ENCODE measurements around the gene ACO2. TPM values are rescaled to one million over a fixed set of nuclear protein-coding genes. Genes with fewer than 3 reads are reported as not detected.

Gene ACO2
- total RNA-seq (2021) (125 and 127 TPM in 2 replicates), Bru-seq, nascent RNA (percentile 79 among the genes with signal in this experiment), BruChase-seq, experiment 1, labeled RNA remaining after a 2-hour chase (percentile 78 among the genes with signal in this experiment), BruChase-seq, experiment 2, labeled RNA remaining after a 6-hour chase (percentile 87 among the genes with signal in this experiment)
- long read RNA-seq, transcript ACO2-201 (18 exons, 2,741 nt), result major isoform, 275 of 349 reads
- long read RNA-seq, partial matches to known transcripts, result 43 of 349 reads
- long read RNA-seq, other reads (novel, unspliced or antisense), result 30 of 349 reads

GRCh38 chr22:41468381-41469217 lies at the start of gene ACO2, which contains the start of gene PHF5A:
Gene ACO2 (plus strand): TSS chr22:41469117. CDS start chr22:41469147, 30 bp downstream.
Gene PHF5A (minus strand): TSS chr22:41468692. CDS start chr22:41468653, 39 bp downstream.
- peaks cover 22% of the 10 kb centered on the region for H3K4me1 ChIP-seq (ENCODE audit: insufficient read depth, low read length, poor library complexity, severe bottlenecking)
- CTCF ChIA-PET, result interaction anchor here (1.0 to 1.1 kb wide), 2 partner anchors 65 to 546 kb away, joined by 3 to 6 read pairs; no protein-coding TSS in a partner anchor
- peak; percentile 98 for DNase-seq (ENCODE audit: low spot score)
- POLR2A ChIA-PET (ENCODE audit: low non-redundant PET), result interaction anchor here (0.6 to 1.4 kb wide), 4 partner anchors 12 to 66 kb away, joined by 3 to 10 read pairs (median 4); no protein-coding TSS in a partner anchor
- TF ChIP-seq EZH2 (IDR thresholded peaks at IDR 0.05; ENCODE audit: borderline replicate concordance, low read depth, low read length, poor library complexity, severe bottlenecking) (no peak), CTCF (conservative IDR thresholded peaks at IDR 0.05; ENCODE audit: low read depth, low read length) (no peak)
- no peaks in the 10 kb centered on the region for H3K9me3 ChIP-seq (ENCODE audit: low read depth, low read length, poor library complexity, severe bottlenecking)
- no TSS peak for BruUV-seq (replicated peaks)
- H3K36me3 ChIP-seq (ENCODE audit: insufficient read depth, low read length, poor library complexity, severe bottlenecking), result peaks cover 42% of the 10 kb centered on the region
- H3K4me3 ChIP-seq (ENCODE audit: low read depth, low read length, poor library complexity, severe bottlenecking), result peak within 1 kb of the TSS; percentile 92
- H3K27me3 ChIP-seq (replicated peaks; ENCODE audit: insufficient read depth, low read depth, low read length, poor library complexity), result no peaks in the 10 kb centered on the region
- H3K27ac ChIP-seq (ENCODE audit: low read depth, low read length, poor library complexity, severe bottlenecking), result peak within 1 kb of the TSS; percentile 98
- intact Hi-C loops (cut with micrococcal nuclease; ENCODE audit: unreplicated experiment), result no loop called here

GRCh38 chr22:41425660-41426365 lies 43.1 kb upstream of the ACO2 start:
- BruUV-seq (replicated peaks), result no TSS peak
- CTCF ChIA-PET, result no interaction called here
- no peaks in the 10 kb centered on the region for H3K27me3 ChIP-seq (replicated peaks; ENCODE audit: insufficient read depth, low read depth, low read length, poor library complexity)
- intact Hi-C loops (cut with micrococcal nuclease; ENCODE audit: unreplicated experiment), result no loop called here
- POLR2A ChIA-PET (ENCODE audit: low non-redundant PET), result no interaction called here
- no peak for DNase-seq (ENCODE audit: low spot score)
- H3K4me1 ChIP-seq (ENCODE audit: insufficient read depth, low read length, poor library complexity, severe bottlenecking), result no peaks in the 10 kb centered on the region
- no peaks in the 10 kb centered on the region for H3K36me3 ChIP-seq (ENCODE audit: insufficient read depth, low read length, poor library complexity, severe bottlenecking)
- no peaks in the 10 kb centered on the region for H3K9me3 ChIP-seq (ENCODE audit: low read depth, low read length, poor library complexity, severe bottlenecking)
- H3K4me3 ChIP-seq (ENCODE audit: low read depth, low read length, poor library complexity, severe bottlenecking), result no peak overlapping the region
- H3K27ac ChIP-seq (ENCODE audit: low read depth, low read length, poor library complexity, severe bottlenecking), result no peak overlapping the region
- TF ChIP-seq EZH2 (IDR thresholded peaks at IDR 0.05; ENCODE audit: borderline replicate concordance, low read depth, low read length, poor library complexity, severe bottlenecking) (no peak), CTCF (conservative IDR thresholded peaks at IDR 0.05; ENCODE audit: low read depth, low read length) (no peak)

- H3K4me1 ChIP-seq (ENCODE audit: insufficient read depth, low read length, poor library complexity, severe bottlenecking), result no peaks in the 10 kb centered on the region
- intact Hi-C loops (cut with micrococcal nuclease; ENCODE audit: unreplicated experiment), result no loop called here
- TF ChIP-seq CTCF (conservative IDR thresholded peaks at IDR 0.05; ENCODE audit: low read depth, low read length) (no peak), EZH2 (IDR thresholded peaks at IDR 0.05; ENCODE audit: borderline replicate concordance, low read depth, low read length, poor library complexity, severe bottlenecking) (no peak)
- H3K36me3 ChIP-seq (ENCODE audit: insufficient read depth, low read length, poor library complexity, severe bottlenecking), result peaks cover 4% of the 10 kb centered on the region
- H3K4me3 ChIP-seq (ENCODE audit: low read depth, low read length, poor library complexity, severe bottlenecking), result no peak overlapping the region
- BruUV-seq (replicated peaks), result no TSS peak
- no peaks in the 10 kb centered on the region for H3K9me3 ChIP-seq (ENCODE audit: low read depth, low read length, poor library complexity, severe bottlenecking)
- peak overlapping the region; percentile 21 for H3K27ac ChIP-seq (ENCODE audit: low read depth, low read length, poor library complexity, severe bottlenecking)
- H3K27me3 ChIP-seq (replicated peaks; ENCODE audit: insufficient read depth, low read depth, low read length, poor library complexity), result no peaks in the 10 kb centered on the region
- ChIA-PET POLR2A (ENCODE audit: low non-redundant PET) (no interaction called here), CTCF (no interaction called here)
- DNase-seq (ENCODE audit: low spot score), result no peak
These were observed 39.5 kb upstream of the ACO2 start for GRCh38 chr22:41429232-41429950.
